SK-N-SH (cell line): ENCODE data around the gene LPCAT1. TPM values are rescaled to one million over a fixed set of nuclear protein-coding genes. Genes with fewer than 3 reads are reported as not detected.

Source experiments
- CTCF ChIA-PET: fragments of 300-600, 350-600 bp; formaldehyde crosslinking; extraction: SDS; loops from one replicate; lab custom pipeline; 2021; lab: Yijun Ruan, JAX
- POLR2A ChIA-PET: fragments of 350-600 bp; sonication (Branson Sonifier 250); formaldehyde crosslinking; extraction: SDS; loops from one replicate; lab custom pipeline; 2020; ENCODE audit warnings: antibody characterized with exemption, inconsistent platforms; lab: Yijun Ruan, JAX
- DNase-seq: peaks from one replicate; pipeline ENCODE4 v3.0.0; 2012
- H2AFZ ChIP-seq: fragments of 200-600 bp; sonication (generic); 2 replicates; pipeline ENCODE4 v1.8.1; 2016; ENCODE audit warnings: antibody characterized with exemption, mild to moderate bottlenecking, low read depth
- H3F3A ChIP-seq: fragments of 200-600 bp; sonication (generic); replicated peaks from 2 replicates; pipeline ENCODE3; 2016; ENCODE audit warnings: antibody characterized with exemption, mild to moderate bottlenecking; ENCODE audit not compliant: insufficient read depth
- H3K27ac ChIP-seq, 2 experiments: fragments of 200-500 bp in 1 of 2; fragments of 200-600 bp in 1 of 2; sonication (Bioruptor generic) in 1 of 2; sonication (generic), shearing (Covaris generic) in 1 of 2; 2 replicates each; pipeline versions ENCODE4 v1.5.1 to v1.6.1; 2014 to 2016; ENCODE audit warnings: low read depth in 2 of 2, inconsistent platforms in 1 of 2, low read length in 1 of 2, mild to moderate bottlenecking in 1 of 2, mixed read lengths in 1 of 2
- H3K27me3 ChIP-seq: fragments of 200-600 bp; sonication (generic), shearing (Covaris generic); 2 replicates; pipeline ENCODE4 v1.6.1; 2016; ENCODE audit warnings: mixed run types; ENCODE audit not compliant: insufficient read depth
- H3K36me3 ChIP-seq, 2 experiments: fragments of 200-500 bp in 1 of 2; fragments of 200-600 bp in 1 of 2; sonication (Bioruptor generic) in 1 of 2; sonication (generic) in 1 of 2; replicated peaks in 1 of 2; 2 replicates each; pipeline versions ENCODE3 to v1.5.1; 2014 to 2016; ENCODE audit warnings: low read length in 1 of 2, mild to moderate bottlenecking in 1 of 2; ENCODE audit not compliant: insufficient read depth in 2 of 2, control insufficient read depth in 1 of 2
- H3K4me1 ChIP-seq, 2 experiments: fragments of 200-500 bp in 1 of 2; fragments of 200-600 bp in 1 of 2; sonication (Bioruptor generic) in 1 of 2; sonication (generic), shearing (Covaris generic) in 1 of 2; 2 replicates each; pipeline versions ENCODE4 v1.5.1 to v1.6.1; 2014 to 2016; ENCODE audit warnings: low read depth in 1 of 2, low read length in 1 of 2, mixed run types in 1 of 2; ENCODE audit not compliant: insufficient read depth in 2 of 2, control insufficient read depth in 1 of 2
- H3K4me2 ChIP-seq: fragments of 200-600 bp; sonication (generic), shearing (Covaris generic); 2 replicates; pipeline ENCODE4 v1.6.1; 2017; ENCODE audit warnings: mixed run types
- H3K4me3 ChIP-seq, 2 experiments: fragments of 200-500 bp in 1 of 2; fragments of 200-600 bp in 1 of 2; sonication (Bioruptor generic) in 1 of 2; sonication (generic), shearing (Covaris generic) in 1 of 2; 2 replicates each; pipeline versions ENCODE4 v1.5.1 to v1.8.1; 2014 to 2016; ENCODE audit warnings: low read depth in 2 of 2, inconsistent platforms in 1 of 2, low read length in 1 of 2, mild to moderate bottlenecking in 1 of 2, mixed read lengths in 1 of 2, moderate library complexity in 1 of 2
- H3K79me2 ChIP-seq: fragments of 200-600 bp; sonication (generic); 2 replicates; pipeline ENCODE4 v1.8.1; 2017; ENCODE audit warnings: mild to moderate bottlenecking; ENCODE audit not compliant: insufficient read depth
- H3K9ac ChIP-seq: fragments of 200-600 bp; sonication (generic); 2 replicates; pipeline ENCODE4 v1.6.1; 2017; ENCODE audit warnings: mixed run types
- H3K9me2 ChIP-seq: fragments of 200-600 bp; sonication (generic); 2 replicates; pipeline ENCODE4 v1.6.1; 2017; ENCODE audit warnings: mixed run types
- H3K9me3 ChIP-seq: fragments of 200-600 bp; sonication (generic); 2 replicates; pipeline ENCODE4 v1.6.1; 2017; ENCODE audit warnings: mixed run types, mild to moderate bottlenecking, moderate library complexity
- H4K20me1 ChIP-seq: fragments of 200-600 bp; sonication (generic); 2 replicates; pipeline ENCODE4 v1.6.1; 2017; ENCODE audit warnings: mild to moderate bottlenecking, mixed run types; ENCODE audit not compliant: insufficient read depth
- ELF1 ChIP-seq: IDR thresholded peaks from 2 replicates; pipeline ENCODE4 v1.4.0; 2012
- EZH2phosphoT487 ChIP-seq: fragments of 200-600 bp; sonication (generic); IDR thresholded peaks from 2 replicates; pipeline ENCODE4 v1.6.1; 2017; ENCODE audit warnings: low read depth, mixed run types, mild to moderate bottlenecking, antibody characterized with exemption, moderate library complexity, borderline replicate concordance
- FOSL2 ChIP-seq: IDR thresholded peaks from 2 replicates; pipeline ENCODE4 v1.4.0; 2012; ENCODE audit warnings: low read depth, mild to moderate bottlenecking, moderate library complexity, borderline replicate concordance
- FOXJ3 ChIP-seq: sonication (generic); formaldehyde crosslinking; IDR thresholded peaks from 2 replicates; pipeline ENCODE4 v1.5.1; 2020; ENCODE audit warnings: mild to moderate bottlenecking, missing genetic modification reagents
- GABPA ChIP-seq: IDR thresholded peaks from 2 replicates; pipeline ENCODE4 v1.4.0; 2012; ENCODE audit warnings: low read depth, mild to moderate bottlenecking
- JUND ChIP-seq: IDR thresholded peaks from 2 replicates; pipeline ENCODE4 v1.4.0; 2012
- MEF2A ChIP-seq: IDR thresholded peaks from 2 replicates; pipeline ENCODE4 v1.4.0; 2012; ENCODE audit warnings: low read depth, borderline replicate concordance
- PBX3 ChIP-seq: IDR thresholded peaks from 2 replicates; pipeline ENCODE4; 2012
- POLR2AphosphoS5 ChIP-seq: IDR thresholded peaks from 2 replicates; pipeline ENCODE4 v1.6.1; 2012; ENCODE audit warnings: low read depth, low read length
- RAD21 ChIP-seq: IDR thresholded peaks from 2 replicates; pipeline ENCODE4 v1.6.1; 2012; ENCODE audit warnings: mild to moderate bottlenecking, low read length
- REST ChIP-seq: IDR thresholded peaks from 2 replicates; pipeline ENCODE4 v1.6.1; 2012; ENCODE audit warnings: mild to moderate bottlenecking, low read depth, low read length, moderate library complexity
- RXRA ChIP-seq: IDR thresholded peaks from 2 replicates; pipeline ENCODE4 v1.4.0; 2012; ENCODE audit warnings: low read depth, mild to moderate bottlenecking, borderline replicate concordance
- SIN3A ChIP-seq: IDR thresholded peaks from 2 replicates; pipeline ENCODE4 v1.6.1; 2012; ENCODE audit warnings: low read depth, mild to moderate bottlenecking, low read length, moderate library complexity, borderline replicate concordance
- SMC3 ChIP-seq: IDR thresholded peaks from 2 replicates; pipeline ENCODE4 v1.6.1; 2012; ENCODE audit warnings: low read depth, low read length, improper control_type of control experiment
- WGBS: methylation state at CpG from one replicate; pipeline ENCODE4 v1.1.6; 2017; ENCODE audit warnings: low lambda C conversion rate; 5-methylcytosine and 5-hydroxymethylcytosine counted together
- polyA plus RNA-seq, 3 experiments: library from polyadenylated mRNA; depleted of rRNA; stranded (reverse); fragments of >200 nt; gene quantifications; 2 replicates each; pipeline ENCODE4 v1.2.3, GENCODE V29; 2012
- TF ChIP-seq, protein P1 (sequence below): IDR thresholded peaks from 2 replicates; pipeline ENCODE4 v1.4.0; 2012; ENCODE audit warnings: low read depth, borderline replicate concordance

LPCAT1 gene
- polyA plus RNA-seq, 1 of the 3 experiments (the other 2 are of a cell fraction): 42.3 TPM

DNA sequence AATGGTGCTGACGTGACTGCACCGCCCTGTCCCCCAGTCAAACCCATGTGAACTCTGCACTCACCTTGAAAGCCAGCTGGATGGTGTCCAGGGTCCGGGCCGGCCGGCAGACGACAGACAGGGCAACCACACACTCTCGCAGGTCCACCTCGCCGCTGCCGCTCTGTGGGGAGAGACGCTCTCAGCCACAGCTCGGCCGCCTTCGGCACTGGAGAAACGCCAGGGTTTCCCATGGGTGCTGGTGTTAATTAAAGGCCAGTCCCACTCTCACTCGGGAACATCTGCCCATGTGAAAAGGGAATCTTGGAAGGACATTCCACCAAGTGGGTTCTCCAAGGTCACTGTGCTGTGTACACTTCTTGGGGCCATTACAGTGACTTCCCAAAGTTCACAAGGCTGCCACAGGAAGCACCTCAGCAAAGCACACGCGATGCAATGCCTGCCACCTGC, 53.0 kb downstream of the LPCAT1 start:
- DNase-seq: no peak
- H3K36me3 ChIP-seq: peaks cover 9 to 35% of the 10 kb centered on the region in 2 experiments
- peaks cover 10% of the 10 kb centered on the region for H3F3A ChIP-seq
- no peaks in the 10 kb centered on the region for H3K79me2 ChIP-seq
- H3K4me1 ChIP-seq: peaks cover 0 to 8% of the 10 kb centered on the region in 2 experiments; a peak in 1 of 4 replicates
- no peak overlapping the region for H2AFZ ChIP-seq
- no peaks in the 10 kb centered on the region for H3K27me3 ChIP-seq
- TF ChIP-seq ELF1: no peak
- no peak for TF ChIP-seq JUND
- TF ChIP-seq, protein P1, sequence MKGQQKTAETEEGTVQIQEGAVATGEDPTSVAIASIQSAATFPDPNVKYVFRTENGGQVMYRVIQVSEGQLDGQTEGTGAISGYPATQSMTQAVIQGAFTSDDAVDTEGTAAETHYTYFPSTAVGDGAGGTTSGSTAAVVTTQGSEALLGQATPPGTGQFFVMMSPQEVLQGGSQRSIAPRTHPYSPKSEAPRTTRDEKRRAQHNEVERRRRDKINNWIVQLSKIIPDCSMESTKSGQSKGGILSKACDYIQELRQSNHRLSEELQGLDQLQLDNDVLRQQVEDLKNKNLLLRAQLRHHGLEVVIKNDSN: no peak
- no peak for TF ChIP-seq RXRA
- no peak for TF ChIP-seq MEF2A
- no peak for TF ChIP-seq RAD21
- no peak for TF ChIP-seq FOXJ3 (CRISPR knock-in tag)
- no peak for TF ChIP-seq SIN3A
- no peak for TF ChIP-seq REST
- TF ChIP-seq EZH2phosphoT487: no peak
- no peak for TF ChIP-seq PBX3
- no peak for TF ChIP-seq GABPA
- TF ChIP-seq POLR2AphosphoS5: no peak
- no peak for TF ChIP-seq SMC3
- no peak for TF ChIP-seq FOSL2
- no peaks in the 10 kb centered on the region for H3K9me3 ChIP-seq
- H3K9ac ChIP-seq: no peak overlapping the region
- CTCF ChIA-PET: interaction anchor here (1.7 to 2.0 kb wide), 2 partner anchors 9 to 183 kb away, joined by 5 to 8 read pairs; no protein-coding TSS in a partner anchor
- H3K27ac ChIP-seq: peak overlapping the region in 1 of 2 experiments; percentile 87; a peak in 2 of 4 replicates
- WGBS: 90% methylated on average over 16 of the region's 18 CpGs
- no peak overlapping the region for H3K4me3 ChIP-seq
- 0 out of 2 replicates have a peak, but pooled peaks cover 8% of the 10 kb centered on the region for H4K20me1 ChIP-seq
- H3K4me2 ChIP-seq: no peak overlapping the region
- POLR2A ChIA-PET: no interaction called here
- H3K9me2 ChIP-seq: no peaks in the 10 kb centered on the region
